ENCODE measurements around the gene C16orf86. TPM values are rescaled to one million over a fixed set of nuclear protein-coding genes. Genes with fewer than 3 reads are reported as not detected.
A peak's percentile ranks its signal among the peaks of the same experiment; 100 is the strongest.

C16orf86 gene
- total RNA-seq, 4 donors from 2014 or later: 5.1 to 8.5 (median 7.3) TPM

DNA sequence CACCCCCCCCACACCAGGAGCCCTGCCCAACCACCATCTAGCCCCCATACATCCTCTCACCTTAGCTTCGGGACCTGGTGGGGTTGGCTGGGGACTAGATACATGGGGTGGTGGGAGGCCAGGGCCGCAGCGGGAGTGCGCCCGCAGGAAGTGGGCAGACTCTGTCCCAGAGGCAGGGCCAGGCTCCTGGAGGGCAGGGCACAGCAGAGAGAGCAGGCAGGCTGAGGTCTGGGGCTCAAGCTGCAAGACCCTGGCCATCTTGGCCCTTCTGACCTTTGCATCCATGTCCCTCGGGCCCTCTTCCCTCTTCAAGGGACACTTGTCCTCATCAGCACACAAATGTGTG, 2.8 kb upstream of the C16orf86 start:
- Histone ChIP-seq H3K4me3 (no peak overlapping the region), H3K9me3 (no peaks in the 10 kb centered on the region), H3K36me3 (peaks cover 0 to 12% of the 10 kb centered on the region in 2 donors), H3K27me3 (no peaks in the 10 kb centered on the region), H3K4me1 (peaks cover 35 to 40% of the 10 kb centered on the region in 2 donors), H3K27ac (no peak overlapping the region)
- ATAC-seq: no peak
- TF ChIP-seq POLR2A (IDR thresholded peaks at IDR 0.05): no peak
- TF ChIP-seq, protein P1, sequence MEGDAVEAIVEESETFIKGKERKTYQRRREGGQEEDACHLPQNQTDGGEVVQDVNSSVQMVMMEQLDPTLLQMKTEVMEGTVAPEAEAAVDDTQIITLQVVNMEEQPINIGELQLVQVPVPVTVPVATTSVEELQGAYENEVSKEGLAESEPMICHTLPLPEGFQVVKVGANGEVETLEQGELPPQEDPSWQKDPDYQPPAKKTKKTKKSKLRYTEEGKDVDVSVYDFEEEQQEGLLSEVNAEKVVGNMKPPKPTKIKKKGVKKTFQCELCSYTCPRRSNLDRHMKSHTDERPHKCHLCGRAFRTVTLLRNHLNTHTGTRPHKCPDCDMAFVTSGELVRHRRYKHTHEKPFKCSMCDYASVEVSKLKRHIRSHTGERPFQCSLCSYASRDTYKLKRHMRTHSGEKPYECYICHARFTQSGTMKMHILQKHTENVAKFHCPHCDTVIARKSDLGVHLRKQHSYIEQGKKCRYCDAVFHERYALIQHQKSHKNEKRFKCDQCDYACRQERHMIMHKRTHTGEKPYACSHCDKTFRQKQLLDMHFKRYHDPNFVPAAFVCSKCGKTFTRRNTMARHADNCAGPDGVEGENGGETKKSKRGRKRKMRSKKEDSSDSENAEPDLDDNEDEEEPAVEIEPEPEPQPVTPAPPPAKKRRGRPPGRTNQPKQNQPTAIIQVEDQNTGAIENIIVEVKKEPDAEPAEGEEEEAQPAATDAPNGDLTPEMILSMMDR (IDR thresholded peaks at IDR 0.05 in 4 of 5, conservative IDR thresholded peaks at IDR 0.05 in 1 of 5): no peak
- in situ Hi-C loops (cut with MboI; ENCODE audit: low sequenced_read_pairs in 4 of 4): loop anchor here in 2 of 4 donors (10.0 kb wide), 2 partner anchors 109 to 139 kb away; partner anchors contain the start of gene RIPOR1 (in 1 of the 2)
- DNase-seq: no peak
- intact Hi-C loops (cut with DNase I; ENCODE audit: low total_unique reads): no loop called here

DNA sequence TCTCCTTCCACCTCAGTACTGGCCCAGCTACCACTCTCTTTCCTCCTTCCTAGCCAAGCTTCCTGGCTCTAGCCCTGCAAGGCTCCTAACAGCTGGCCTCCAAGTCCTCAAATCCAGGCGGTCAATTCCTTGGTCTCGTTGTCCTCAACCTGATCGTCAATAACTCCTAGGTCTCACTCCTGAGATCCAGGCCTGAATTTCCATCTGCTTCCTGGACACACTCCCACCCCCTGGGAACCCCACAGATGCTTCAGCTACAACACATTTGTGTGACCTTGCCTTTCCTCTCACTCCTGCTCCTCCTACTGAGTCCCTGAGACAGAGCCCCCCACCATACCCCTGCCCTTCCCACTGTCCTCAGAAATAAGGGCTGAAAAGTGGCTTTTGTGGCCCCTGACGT, 2.4 kb upstream of the C16orf86 start:
- intact Hi-C loops (cut with DNase I; ENCODE audit: low total_unique reads) (no loop called here), in situ Hi-C loops (cut with MboI; ENCODE audit: low sequenced_read_pairs in 4 of 4) (loop anchor here in 2 of 4 donors (10.0 kb wide), 2 partner anchors 109 to 139 kb away; partner anchors contain the start of gene RIPOR1 (in 1 of the 2))
- peaks cover 0 to 12% of the 10 kb centered on the region in 2 donors for H3K36me3 ChIP-seq
- H3K9me3 ChIP-seq: no peaks in the 10 kb centered on the region
- H3K4me1 ChIP-seq: peaks cover 30 to 36% of the 10 kb centered on the region in 2 donors
- no peak overlapping the region for H3K4me3 ChIP-seq
- no peak overlapping the region for H3K27ac ChIP-seq
- no peak for ATAC-seq
- TF ChIP-seq, protein P1 (IDR thresholded peaks at IDR 0.05 in 4 of 5, conservative IDR thresholded peaks at IDR 0.05 in 1 of 5): no peak
- no peak for TF ChIP-seq POLR2A (IDR thresholded peaks at IDR 0.05)
- H3K27me3 ChIP-seq: no peaks in the 10 kb centered on the region
- DNase-seq: no peak

DNA sequence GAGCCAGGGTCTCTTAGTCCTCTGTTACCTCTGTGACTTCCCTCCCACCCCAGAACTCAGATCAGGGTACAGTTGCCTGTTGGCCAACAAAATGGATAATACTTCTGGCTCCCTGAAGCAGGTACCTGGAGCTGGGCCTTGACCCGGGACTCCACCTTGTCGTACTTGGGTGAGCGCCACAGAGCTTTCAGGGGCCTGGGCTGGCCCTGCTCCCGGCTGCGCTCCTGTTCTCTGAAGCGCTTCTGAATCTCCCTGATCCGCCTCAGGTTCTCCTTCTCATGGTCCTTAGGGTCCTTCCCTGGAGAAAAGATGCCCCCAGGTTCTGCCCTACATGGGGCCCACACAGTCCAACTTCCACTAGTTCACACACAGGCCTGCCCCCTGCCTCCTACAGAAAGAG, 1.7 kb upstream of the C16orf86 start:
- Histone ChIP-seq H3K4me3 (no peak overlapping the region), H3K4me1 (peaks cover 27 to 30% of the 10 kb centered on the region in 2 donors), H3K9me3 (no peaks in the 10 kb centered on the region), H3K27ac (no peak overlapping the region), H3K36me3 (peaks cover 0 to 12% of the 10 kb centered on the region in 2 donors), H3K27me3 (no peaks in the 10 kb centered on the region)
- DNase-seq: no peak
- no peak for TF ChIP-seq POLR2A (IDR thresholded peaks at IDR 0.05)
- TF ChIP-seq, protein P1 (IDR thresholded peaks at IDR 0.05 in 4 of 5, conservative IDR thresholded peaks at IDR 0.05 in 1 of 5): no peak
- ATAC-seq: no peak
- in situ Hi-C loops (cut with MboI; ENCODE audit: low sequenced_read_pairs in 4 of 4): loop anchor here in 2 of 4 donors (10.0 kb wide), 2 partner anchors 110 to 140 kb away; partner anchors contain the start of gene RIPOR1 (in 1 of the 2)
- intact Hi-C loops (cut with DNase I; ENCODE audit: low total_unique reads): no loop called here

DNA sequence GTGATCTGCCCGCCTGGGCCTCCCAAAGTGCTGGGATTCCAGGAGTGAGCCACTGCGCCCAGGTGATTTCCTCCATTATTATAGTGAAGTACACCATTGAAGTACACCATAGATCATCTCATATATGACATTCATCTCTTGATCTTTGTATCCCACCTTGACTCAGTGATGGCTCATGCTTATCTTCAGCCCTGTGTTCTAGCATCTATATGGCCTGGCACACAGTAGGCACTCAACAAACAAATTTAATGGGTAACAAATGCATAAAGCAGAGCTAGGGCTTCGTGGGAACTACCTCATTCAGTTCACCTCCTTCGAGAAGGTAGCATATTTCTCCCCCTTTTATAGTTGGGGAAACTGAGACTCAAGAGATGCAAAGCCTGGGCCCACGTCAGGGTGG, 1.0 kb upstream of the C16orf86 start:
- no peak for ATAC-seq
- peaks cover 27 to 30% of the 10 kb centered on the region in 2 donors for H3K4me1 ChIP-seq
- H3K4me3 ChIP-seq: peak overlapping the region; percentile 75 to 91 (median 86)
- TF ChIP-seq, protein P1 (IDR thresholded peaks at IDR 0.05 in 4 of 5, conservative IDR thresholded peaks at IDR 0.05 in 1 of 5): no peak
- no peak for TF ChIP-seq POLR2A (IDR thresholded peaks at IDR 0.05)
- in situ Hi-C loops (cut with MboI; ENCODE audit: low sequenced_read_pairs in 4 of 4) (loop anchor here in 2 of 4 donors (10.0 kb wide), 2 partner anchors 111 to 141 kb away; partner anchors contain the start of gene RIPOR1 (in 1 of the 2)), intact Hi-C loops (cut with DNase I; ENCODE audit: low total_unique reads) (no loop called here)
- peaks cover 0 to 12% of the 10 kb centered on the region in 2 donors for H3K36me3 ChIP-seq
- peak overlapping the region in 1 of 4 donors; percentile 86 for H3K27ac ChIP-seq
- DNase-seq: no peak
- H3K27me3 ChIP-seq: no peaks in the 10 kb centered on the region
- no peaks in the 10 kb centered on the region for H3K9me3 ChIP-seq
